Uterus (tissue), 2 donors: Measurements from ENCODE around the gene CAMSAP3.

ENCODE experiments used
- CTCF ChIP-seq, 4 experiments: fragments of 200-600 bp in 2 of 4; fragments of 450-650 bp in 2 of 4; sonication (generic) in 2 of 4; IDR thresholded peaks; one replicate each; pipeline ENCODE4 v1.5.1; 2016 to 2019; ENCODE audit warnings: antibody characterized with exemption in 4 of 4, mild to moderate bottlenecking in 2 of 4, moderate library complexity in 1 of 4
- POLR2A ChIP-seq, 2 donors: fragments of 450-650 bp; IDR thresholded peaks; one replicate each; pipeline ENCODE4 v1.6.1; 2016; ENCODE audit warnings: antibody characterized with exemption in 2 of 2, mild to moderate bottlenecking in 1 of 2, moderate library complexity in 1 of 2

- TF ChIP-seq CTCF (IDR thresholded peaks at IDR 0.05) (no peak), POLR2A (IDR thresholded peaks at IDR 0.05) (no peak)
These were observed 35.9 kb downstream of the CAMSAP3 start for GRCh38 chr19:7631577-7631976.
